HEK293 (cell line): ENCODE data around the gene ATAD1.

ENCODE experiments used
- GLI2 ChIP-seq: fragments of 450-650 bp; formaldehyde crosslinking; IDR thresholded peaks from 2 replicates; pipeline ENCODE4; 2017; ENCODE audit warnings: missing biosample characterization, missing genetic modification characterization, low read depth, borderline replicate concordance
- GLIS2 ChIP-seq: fragments of 450-650 bp; formaldehyde crosslinking; IDR thresholded peaks from 2 replicates; pipeline ENCODE4 v1.5.1; 2016; ENCODE audit warnings: missing biosample characterization, missing genetic modification characterization
- HOXD13 ChIP-seq: sonication (generic); formaldehyde crosslinking; IDR thresholded peaks from 2 replicates; pipeline ENCODE4 v1.8.0; 2022; ENCODE audit warnings: missing genetic modification reagents, borderline replicate concordance
- OVOL3 ChIP-seq: fragments of 450-650 bp; formaldehyde crosslinking; IDR thresholded peaks from 2 replicates; pipeline ENCODE4 v1.5.1; 2016; ENCODE audit warnings: missing biosample characterization, missing genetic modification characterization
- REST ChIP-seq: fragments of 450-650 bp; formaldehyde crosslinking; IDR thresholded peaks from 2 replicates; pipeline ENCODE4 v1.5.1; 2016; ENCODE audit warnings: missing biosample characterization, missing genetic modification characterization
- TCF7L2 ChIP-seq: IDR thresholded peaks from 2 replicates; pipeline ENCODE4 v1.6.1; 2011; ENCODE audit warnings: low read depth, mild to moderate bottlenecking, inconsistent platforms, low read length, moderate library complexity, borderline replicate concordance
- TRIM28 ChIP-seq: IDR thresholded peaks from 2 replicates; pipeline ENCODE4 v1.6.1; 2011; ENCODE audit warnings: low read length, control low read depth, borderline replicate concordance
- ZBTB49 ChIP-seq: fragments of 450-650 bp; formaldehyde crosslinking; IDR thresholded peaks from 2 replicates; pipeline ENCODE4 v1.5.1; 2016; ENCODE audit warnings: missing biosample characterization, missing genetic modification characterization, low read depth
- ZEB2 ChIP-seq: fragments of 450-650 bp; formaldehyde crosslinking; IDR thresholded peaks from 2 replicates; pipeline ENCODE4 v1.5.1; 2016; ENCODE audit warnings: missing biosample characterization, missing genetic modification characterization
- ZNF114 ChIP-seq: fragments of 450-650 bp; formaldehyde crosslinking; IDR thresholded peaks from 2 replicates; pipeline ENCODE4 v1.5.0; 2017; ENCODE audit warnings: missing biosample characterization, missing genetic modification characterization
- ZNF174 ChIP-seq: fragments of 450-650 bp; formaldehyde crosslinking; IDR thresholded peaks from 2 replicates; pipeline ENCODE4 v1.5.0; 2017; ENCODE audit warnings: missing biosample characterization, mild to moderate bottlenecking, missing genetic modification characterization
- ZNF202 ChIP-seq: fragments of 450-650 bp; formaldehyde crosslinking; IDR thresholded peaks from 2 replicates; pipeline ENCODE4 v1.5.1; 2016; ENCODE audit warnings: missing biosample characterization, missing genetic modification characterization, borderline replicate concordance
- ZNF239 ChIP-seq: fragments of 450-650 bp; formaldehyde crosslinking; IDR thresholded peaks from 2 replicates; pipeline ENCODE4 v1.5.1; 2016; ENCODE audit warnings: missing biosample characterization, missing genetic modification characterization
- ZNF473 ChIP-seq: fragments of 450-650 bp; formaldehyde crosslinking; IDR thresholded peaks from 2 replicates; pipeline ENCODE4 v1.5.1; 2017; ENCODE audit warnings: missing biosample characterization, missing genetic modification characterization
- ZNF488 ChIP-seq: fragments of 450-650 bp; formaldehyde crosslinking; IDR thresholded peaks from 2 replicates; pipeline ENCODE4 v1.5.1; 2016; ENCODE audit warnings: missing biosample characterization, missing genetic modification characterization
- ZNF580 ChIP-seq: fragments of 450-650 bp; formaldehyde crosslinking; IDR thresholded peaks from 2 replicates; pipeline ENCODE4 v1.5.1; 2016; ENCODE audit warnings: missing biosample characterization, missing genetic modification characterization
- ZNF792 ChIP-seq: fragments of 450-650 bp; formaldehyde crosslinking; IDR thresholded peaks from 2 replicates; pipeline ENCODE4 v1.5.1; 2016; ENCODE audit warnings: missing biosample characterization, missing genetic modification characterization
- TF ChIP-seq, protein P1 (sequence below): fragments of 450-650 bp; formaldehyde crosslinking; IDR thresholded peaks from 2 replicates; pipeline ENCODE4; 2016; ENCODE audit warnings: missing biosample characterization, missing genetic modification characterization
- TF ChIP-seq, protein P2 (sequence below): fragments of 450-650 bp; formaldehyde crosslinking; IDR thresholded peaks from 2 replicates; pipeline ENCODE4 v1.5.1; 2016; ENCODE audit warnings: missing biosample characterization, missing genetic modification characterization
- TF ChIP-seq, protein P3 (sequence below): fragments of 450-650 bp; formaldehyde crosslinking; IDR thresholded peaks from 2 replicates; pipeline ENCODE4 v1.5.1; 2017; ENCODE audit warnings: missing biosample characterization, missing genetic modification characterization
- TF ChIP-seq, protein P4 (sequence below): fragments of 450-650 bp; formaldehyde crosslinking; IDR thresholded peaks from 2 replicates; pipeline ENCODE4 v1.5.0; 2017; ENCODE audit warnings: missing biosample characterization, missing genetic modification characterization, borderline replicate concordance

Gene ATAD1

GRCh38 chr10:87761892-87762291 is 56.1 kb downstream of the ATAD1 start (continued):
- TF ChIP-seq TCF7L2 (no peak), ZNF174 (no peak), ZNF792 (tag by site-specific recombination) (no peak), ZNF114 (no peak), ZNF488 (tag by site-specific recombination) (no peak), ZNF239 (tag by site-specific recombination) (no peak), ZNF202 (no peak), HOXD13 (CRISPR knock-in tag) (no peak), TRIM28 (peak; percentile 22; the same call in 1 of the 2 replicates), ZBTB49 (tag by site-specific recombination) (no peak), ZNF580 (0 out of 2 replicates have a peak, but pooled peaks have one; percentile 10), ZNF473 (tag by site-specific recombination) (no peak), GLI2 (peak; percentile 88), ZEB2 (tag by site-specific recombination) (peak; percentile 90), REST (tag by site-specific recombination) (no peak), GLIS2 (tag by site-specific recombination) (no peak), OVOL3 (tag by site-specific recombination) (peak; percentile 86; the same call in 1 of the 2 replicates)
- TF ChIP-seq, protein P1, sequence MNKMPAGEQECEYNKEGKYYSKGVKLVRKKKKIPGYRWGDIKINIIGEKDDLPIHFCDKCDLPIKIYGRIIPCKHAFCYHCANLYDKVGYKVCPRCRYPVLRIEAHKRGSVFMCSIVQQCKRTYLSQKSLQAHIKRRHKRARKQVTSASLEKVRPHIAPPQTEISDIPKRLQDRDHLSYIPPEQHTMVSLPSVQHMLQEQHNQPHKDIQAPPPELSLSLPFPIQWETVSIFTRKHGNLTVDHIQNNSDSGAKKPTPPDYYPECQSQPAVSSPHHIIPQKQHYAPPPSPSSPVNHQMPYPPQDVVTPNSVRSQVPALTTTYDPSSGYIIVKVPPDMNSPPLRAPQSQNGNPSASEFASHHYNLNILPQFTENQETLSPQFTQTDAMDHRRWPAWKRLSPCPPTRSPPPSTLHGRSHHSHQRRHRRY (tag by site-specific recombination): no peak
- TF ChIP-seq, protein P2, sequence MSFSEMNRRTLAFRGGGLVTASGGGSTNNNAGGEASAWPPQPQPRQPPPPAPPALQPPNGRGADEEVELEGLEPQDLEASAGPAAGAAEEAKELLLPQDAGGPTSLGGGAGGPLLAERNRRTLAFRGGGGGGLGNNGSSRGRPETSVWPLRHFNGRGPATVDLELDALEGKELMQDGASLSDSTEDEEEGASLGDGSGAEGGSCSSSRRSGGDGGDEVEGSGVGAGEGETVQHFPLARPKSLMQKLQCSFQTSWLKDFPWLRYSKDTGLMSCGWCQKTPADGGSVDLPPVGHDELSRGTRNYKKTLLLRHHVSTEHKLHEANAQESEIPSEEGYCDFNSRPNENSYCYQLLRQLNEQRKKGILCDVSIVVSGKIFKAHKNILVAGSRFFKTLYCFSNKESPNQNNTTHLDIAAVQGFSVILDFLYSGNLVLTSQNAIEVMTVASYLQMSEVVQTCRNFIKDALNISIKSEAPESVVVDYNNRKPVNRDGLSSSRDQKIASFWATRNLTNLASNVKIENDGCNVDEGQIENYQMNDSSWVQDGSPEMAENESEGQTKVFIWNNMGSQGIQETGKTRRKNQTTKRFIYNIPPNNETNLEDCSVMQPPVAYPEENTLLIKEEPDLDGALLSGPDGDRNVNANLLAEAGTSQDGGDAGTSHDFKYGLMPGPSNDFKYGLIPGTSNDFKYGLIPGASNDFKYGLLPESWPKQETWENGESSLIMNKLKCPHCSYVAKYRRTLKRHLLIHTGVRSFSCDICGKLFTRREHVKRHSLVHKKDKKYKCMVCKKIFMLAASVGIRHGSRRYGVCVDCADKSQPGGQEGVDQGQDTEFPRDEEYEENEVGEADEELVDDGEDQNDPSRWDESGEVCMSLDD (tag by site-specific recombination): no peak
- TF ChIP-seq, protein P3, sequence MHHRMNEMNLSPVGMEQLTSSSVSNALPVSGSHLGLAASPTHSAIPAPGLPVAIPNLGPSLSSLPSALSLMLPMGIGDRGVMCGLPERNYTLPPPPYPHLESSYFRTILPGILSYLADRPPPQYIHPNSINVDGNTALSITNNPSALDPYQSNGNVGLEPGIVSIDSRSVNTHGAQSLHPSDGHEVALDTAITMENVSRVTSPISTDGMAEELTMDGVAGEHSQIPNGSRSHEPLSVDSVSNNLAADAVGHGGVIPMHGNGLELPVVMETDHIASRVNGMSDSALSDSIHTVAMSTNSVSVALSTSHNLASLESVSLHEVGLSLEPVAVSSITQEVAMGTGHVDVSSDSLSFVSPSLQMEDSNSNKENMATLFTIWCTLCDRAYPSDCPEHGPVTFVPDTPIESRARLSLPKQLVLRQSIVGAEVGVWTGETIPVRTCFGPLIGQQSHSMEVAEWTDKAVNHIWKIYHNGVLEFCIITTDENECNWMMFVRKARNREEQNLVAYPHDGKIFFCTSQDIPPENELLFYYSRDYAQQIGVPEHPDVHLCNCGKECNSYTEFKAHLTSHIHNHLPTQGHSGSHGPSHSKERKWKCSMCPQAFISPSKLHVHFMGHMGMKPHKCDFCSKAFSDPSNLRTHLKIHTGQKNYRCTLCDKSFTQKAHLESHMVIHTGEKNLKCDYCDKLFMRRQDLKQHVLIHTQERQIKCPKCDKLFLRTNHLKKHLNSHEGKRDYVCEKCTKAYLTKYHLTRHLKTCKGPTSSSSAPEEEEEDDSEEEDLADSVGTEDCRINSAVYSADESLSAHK (tag by site-specific recombination): 0 out of 2 replicates have a peak, but pooled peaks have one; percentile 27
- TF ChIP-seq, protein P4, sequence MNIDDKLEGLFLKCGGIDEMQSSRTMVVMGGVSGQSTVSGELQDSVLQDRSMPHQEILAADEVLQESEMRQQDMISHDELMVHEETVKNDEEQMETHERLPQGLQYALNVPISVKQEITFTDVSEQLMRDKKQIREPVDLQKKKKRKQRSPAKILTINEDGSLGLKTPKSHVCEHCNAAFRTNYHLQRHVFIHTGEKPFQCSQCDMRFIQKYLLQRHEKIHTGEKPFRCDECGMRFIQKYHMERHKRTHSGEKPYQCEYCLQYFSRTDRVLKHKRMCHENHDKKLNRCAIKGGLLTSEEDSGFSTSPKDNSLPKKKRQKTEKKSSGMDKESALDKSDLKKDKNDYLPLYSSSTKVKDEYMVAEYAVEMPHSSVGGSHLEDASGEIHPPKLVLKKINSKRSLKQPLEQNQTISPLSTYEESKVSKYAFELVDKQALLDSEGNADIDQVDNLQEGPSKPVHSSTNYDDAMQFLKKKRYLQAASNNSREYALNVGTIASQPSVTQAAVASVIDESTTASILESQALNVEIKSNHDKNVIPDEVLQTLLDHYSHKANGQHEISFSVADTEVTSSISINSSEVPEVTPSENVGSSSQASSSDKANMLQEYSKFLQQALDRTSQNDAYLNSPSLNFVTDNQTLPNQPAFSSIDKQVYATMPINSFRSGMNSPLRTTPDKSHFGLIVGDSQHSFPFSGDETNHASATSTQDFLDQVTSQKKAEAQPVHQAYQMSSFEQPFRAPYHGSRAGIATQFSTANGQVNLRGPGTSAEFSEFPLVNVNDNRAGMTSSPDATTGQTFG (tag by site-specific recombination): no peak
